GM19193 (cell line): ENCODE results near the gene ABI2.

Experiments used
- POLR2A ChIP-seq: IDR thresholded peaks from 4 replicates; pipeline ENCODE4 v1.6.1; 2011; ENCODE audit not compliant: insufficient read depth, insufficient read length; ENCODE audit errors: extremely low read depth

ABI2 gene

GRCh38 chr2:203344667-203345066 lies 16.5 kb downstream of the ABI2 start:
- no peak for TF ChIP-seq POLR2A

DNA sequence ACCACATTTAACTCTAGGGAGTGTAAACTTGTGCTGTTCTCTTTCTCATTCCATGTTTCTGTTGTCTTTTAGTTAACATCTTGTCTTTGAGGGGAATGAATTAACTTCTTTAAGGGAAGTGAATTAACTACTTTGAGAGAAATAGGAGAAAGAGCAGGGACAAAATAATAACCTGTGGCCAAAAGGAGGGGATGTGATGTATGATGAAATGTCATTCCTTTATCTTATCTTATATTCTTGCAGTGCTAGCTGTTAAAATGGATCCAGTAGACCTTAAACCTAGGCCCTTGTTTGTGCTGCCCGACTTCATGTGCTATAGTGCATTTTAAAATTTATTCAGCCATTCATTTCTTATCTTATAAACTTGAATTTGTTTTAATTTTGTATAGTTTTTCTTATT lies 18.4 kb downstream of the ABI2 start:
- TF ChIP-seq POLR2A = no peak

DNA sequence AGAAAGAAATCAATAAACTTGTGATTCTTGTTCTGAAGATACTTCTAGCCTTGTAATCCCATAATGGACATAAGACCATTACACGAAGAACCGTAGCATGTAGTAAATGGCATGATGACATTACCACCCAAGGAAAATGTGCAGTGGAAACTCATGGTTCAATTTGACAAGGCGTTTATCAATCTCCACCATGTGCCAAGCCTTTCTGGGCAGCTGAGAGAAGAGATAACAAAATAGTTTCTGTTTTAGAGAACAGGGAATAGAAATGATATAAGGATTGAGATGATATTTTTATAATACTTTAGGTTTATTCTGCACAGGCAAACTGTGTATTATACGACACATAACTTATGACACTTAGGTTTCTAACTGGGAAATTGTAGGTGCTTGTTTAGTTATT lies 19.2 kb downstream of the ABI2 start:
- no peak for TF ChIP-seq POLR2A

DNA sequence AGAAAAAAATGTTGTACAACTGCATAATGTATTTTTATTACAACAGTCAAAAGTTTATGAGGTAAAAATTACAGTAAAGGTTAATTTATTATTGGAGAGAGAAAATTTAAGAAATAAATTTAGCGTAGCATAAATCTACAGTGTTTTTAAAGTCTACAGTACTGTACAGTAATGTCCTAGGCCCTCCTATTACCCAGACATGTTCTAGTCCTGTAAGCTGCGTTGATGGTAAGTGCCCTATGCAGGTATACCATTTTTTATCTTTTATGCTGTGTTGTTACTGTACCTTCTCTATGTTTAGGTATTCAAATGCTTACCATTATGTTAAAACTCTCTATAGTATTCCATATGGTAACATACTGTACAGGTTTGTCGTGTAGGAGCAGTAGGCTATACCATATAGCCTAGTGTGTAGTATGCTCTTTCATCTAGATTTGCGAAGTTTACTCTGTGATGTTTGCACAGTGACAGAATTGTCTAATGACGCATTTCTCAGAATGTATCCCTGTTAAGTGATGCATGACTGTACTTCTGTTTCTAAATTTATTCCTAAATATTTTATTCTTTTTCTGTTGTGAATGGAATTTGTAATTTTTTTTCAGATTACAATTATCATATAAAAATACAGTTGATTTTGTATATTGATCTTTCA lies 24.5 kb downstream of the ABI2 start:
- TF ChIP-seq POLR2A = no peak

DNA sequence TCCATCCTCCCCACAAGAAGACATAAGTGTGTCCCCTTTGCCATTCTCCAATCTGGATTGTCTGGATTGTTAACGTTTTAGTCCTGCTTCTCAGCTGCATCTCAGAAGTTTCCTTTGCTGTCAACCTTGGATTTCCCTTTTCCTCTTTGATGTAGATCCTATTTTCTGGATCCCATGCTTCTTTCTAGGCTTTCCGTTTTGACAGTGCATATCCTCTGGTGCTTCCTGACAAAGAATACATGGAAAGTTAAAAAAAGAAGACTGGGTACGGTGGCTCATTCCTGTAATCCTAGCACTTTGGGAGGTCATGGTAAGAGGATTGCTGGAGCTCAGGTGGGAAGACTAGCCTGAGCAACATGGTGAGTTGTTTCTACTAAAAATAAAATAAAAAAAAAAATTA lies 26.8 kb downstream of the ABI2 start:
- no peak for TF ChIP-seq POLR2A

DNA sequence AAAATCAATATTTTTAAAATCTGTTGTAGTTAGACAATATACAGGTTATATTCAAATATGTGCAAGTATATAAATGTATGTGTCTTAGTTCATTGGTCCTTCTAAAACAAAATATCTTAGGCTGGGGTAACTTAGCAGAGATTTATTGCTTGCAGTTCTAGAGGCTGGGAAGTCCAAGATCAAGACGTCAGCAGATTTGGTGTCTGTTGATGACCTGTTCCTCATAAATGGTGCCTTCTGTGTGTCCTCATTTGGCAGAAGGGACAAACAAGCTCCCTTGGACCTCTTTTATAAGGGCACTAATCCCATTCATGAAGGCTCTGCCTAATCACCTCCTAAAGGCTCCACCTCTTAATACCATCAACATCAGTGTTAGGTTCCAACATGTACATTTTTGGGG lies 31.3 kb downstream of the ABI2 start:
- no peak for TF ChIP-seq POLR2A

DNA sequence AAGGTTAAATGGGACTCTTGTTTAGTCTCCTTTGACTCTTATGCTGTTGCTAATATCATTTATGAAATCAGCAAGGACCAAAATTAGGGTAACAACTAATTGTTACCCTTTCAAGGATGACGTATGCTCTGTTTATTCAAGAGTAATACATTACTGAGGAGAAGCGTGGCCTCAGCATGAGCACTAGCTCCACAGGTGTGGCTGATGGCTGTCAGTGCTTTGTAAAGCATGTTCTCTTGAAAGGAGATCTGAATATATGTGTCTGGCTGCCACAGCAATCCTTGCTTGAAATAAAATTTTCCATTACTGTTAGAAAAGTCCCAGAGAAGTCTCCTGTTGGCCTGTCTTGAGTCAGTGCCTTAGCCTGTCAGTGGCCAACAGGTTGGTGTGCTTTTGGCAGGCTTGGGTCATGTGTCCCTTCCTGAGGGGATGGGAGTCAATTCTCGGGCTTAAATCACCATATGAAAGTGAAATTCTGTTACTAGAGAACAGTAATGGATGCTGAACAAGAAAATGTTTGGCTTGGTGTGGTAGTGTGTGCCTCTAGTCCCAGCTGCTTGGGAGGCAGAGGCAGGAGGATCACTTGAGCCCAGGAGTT lies 32.7 kb downstream of the ABI2 start:
- TF ChIP-seq POLR2A = no peak

DNA sequence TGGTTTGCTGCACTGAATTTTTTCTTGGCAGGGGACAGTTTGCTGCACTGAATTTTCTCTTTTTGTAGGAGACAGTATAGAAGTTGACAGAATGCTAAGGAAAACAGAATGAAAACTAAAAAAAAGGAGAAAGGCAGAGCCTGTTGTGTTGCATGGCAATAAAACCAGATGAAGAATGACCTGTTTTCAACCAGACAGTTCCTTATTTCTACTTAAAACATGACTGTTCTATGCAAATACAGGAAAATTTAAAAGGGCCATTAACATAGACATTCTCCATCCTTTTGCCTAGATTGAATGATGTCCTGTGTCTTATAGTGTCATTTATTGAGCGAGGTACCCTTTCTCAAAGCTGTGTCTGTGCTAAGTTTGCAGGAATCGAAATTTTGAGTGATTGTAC lies 33.3 kb downstream of the ABI2 start:
- no peak for TF ChIP-seq POLR2A

DNA sequence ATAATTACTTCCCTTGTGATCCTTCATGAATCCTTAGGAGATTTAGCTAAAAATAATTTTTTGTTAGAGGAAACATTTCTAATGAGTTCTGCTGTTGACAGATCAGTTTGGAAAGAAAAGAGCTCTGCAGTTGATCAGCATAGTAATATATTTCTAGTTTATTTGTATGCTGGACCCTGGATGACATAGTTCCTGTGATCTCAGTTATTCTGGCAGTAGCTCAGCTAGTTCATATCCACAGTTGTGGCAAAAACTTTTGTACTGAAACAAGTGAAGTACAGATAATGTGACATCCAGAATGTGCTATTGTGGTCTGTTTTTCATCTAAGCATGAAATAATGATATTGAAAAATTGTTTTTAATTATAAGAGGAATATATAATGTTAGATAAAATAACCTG lies 33.7 kb downstream of the ABI2 start:
- TF ChIP-seq POLR2A = no peak

- no peak for TF ChIP-seq POLR2A
Observed at GRCh38 chr2:203366639-203367466, 38.7 kb downstream of the ABI2 start.

- TF ChIP-seq POLR2A = no peak
Observed at GRCh38 chr2:203376173-203376572, 48.0 kb downstream of the ABI2 start.

DNA sequence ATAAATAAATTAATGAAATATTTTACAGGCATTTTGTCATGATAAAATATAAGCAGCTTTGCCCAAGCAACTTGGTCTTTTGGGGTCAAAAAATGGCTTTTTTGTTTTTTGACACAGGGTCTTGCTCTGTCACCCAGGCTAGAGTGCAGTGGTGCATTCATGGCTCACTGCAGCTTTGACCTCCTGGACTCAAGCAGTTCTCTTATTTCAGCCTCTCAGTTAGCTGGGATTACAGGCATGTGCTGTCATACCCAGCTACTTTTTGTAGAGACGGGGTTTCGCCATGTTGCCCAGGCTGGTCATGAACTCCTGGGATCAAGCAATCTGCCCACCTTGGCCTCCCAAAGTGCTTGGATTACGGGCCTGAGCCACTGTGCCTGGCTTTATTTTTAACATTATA lies 51.0 kb downstream of the ABI2 start:
- no peak for TF ChIP-seq POLR2A

DNA sequence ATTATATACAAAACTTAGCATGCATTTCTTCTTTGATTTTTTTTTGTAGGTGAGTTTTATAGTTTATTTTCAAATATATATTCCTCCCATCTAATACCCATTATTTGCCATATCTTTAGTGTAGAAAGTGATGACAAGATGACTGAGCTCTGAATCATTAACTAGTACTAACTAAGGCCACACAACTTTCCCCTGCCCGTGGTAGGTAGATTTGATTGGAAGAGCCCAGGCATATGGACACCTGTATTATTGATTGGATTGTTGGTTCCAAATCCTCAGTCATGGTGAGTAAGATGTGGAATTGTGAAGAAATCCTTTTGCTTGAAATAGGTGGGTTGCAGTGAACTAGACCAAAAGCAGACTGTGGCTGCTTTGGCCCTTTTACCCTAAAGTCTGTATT lies 54.8 kb downstream of the ABI2 start:
- no peak for TF ChIP-seq POLR2A

DNA sequence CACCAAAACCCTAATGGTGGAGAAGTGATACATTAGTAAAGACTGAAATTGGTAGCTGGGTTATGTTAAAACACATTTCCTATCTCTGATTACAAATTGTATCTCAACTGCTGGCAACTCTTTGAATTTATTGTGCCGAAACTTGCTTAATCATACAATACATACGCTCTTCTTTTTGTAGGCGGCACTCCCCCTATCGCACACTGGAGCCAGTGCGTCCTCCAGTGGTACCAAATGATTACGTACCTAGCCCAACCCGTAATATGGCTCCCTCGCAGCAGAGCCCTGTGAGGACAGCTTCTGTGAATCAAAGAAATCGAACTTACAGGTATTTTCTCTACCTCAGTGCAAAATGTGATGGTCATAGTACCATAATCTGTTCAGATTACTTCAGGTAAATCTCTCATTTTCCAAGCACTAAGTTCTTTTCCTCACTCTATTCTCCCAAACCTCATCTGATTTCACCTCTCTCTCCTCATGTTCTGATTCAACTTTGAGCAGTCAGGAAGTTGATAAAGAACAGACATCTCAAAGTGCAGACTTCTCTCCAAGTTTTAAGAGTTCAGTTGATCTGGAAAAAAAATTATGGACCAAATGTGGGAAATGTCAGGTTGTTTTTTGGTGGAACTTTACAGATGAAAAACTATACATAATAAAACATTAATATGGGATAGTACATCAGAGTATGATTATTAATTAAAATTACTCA lies 66.5 kb downstream of the ABI2 start:
- TF ChIP-seq POLR2A = no peak

DNA sequence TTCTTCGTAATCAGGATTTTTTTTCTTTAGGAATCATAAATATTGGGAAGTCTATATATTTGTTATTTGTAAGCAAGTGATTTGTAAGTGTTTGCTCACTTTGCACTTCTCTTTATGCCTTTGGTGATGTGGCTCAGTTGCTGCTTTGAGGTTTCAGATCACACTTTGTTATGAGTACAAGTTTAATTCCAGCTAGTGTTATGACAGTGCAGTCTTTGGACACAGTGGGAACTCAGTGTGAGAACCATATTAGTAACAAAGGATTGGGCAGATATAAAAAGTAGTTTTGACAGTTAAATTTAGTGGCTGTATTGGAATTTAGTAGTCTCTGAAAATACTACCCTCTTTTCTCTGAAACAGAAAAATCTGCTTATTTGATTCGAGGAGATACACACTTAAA lies 67.7 kb downstream of the ABI2 start:
- no peak for TF ChIP-seq POLR2A

DNA sequence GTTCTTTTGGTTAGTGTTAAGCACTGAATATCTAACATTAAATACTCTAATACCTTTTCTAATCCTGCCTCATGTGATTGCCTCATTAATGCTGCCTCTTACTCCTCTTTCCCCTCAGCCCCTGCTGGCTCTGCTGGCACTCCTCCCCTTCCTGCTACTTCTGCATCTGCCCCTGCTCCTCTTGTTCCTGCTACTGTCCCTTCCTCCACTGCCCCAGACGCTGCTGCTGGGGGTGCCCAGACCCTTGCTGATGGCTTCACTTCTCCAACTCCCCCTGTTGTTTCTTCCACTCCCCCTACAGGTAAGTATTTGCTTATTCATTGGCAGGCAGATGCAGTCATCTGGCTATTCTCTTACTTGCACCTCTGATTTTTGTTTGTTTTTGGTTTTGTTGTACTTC lies 68.5 kb downstream of the ABI2 start:
- no peak for TF ChIP-seq POLR2A

GRCh38 chr2:203399031-203399430 lies 70.8 kb downstream of the ABI2 start:
- TF ChIP-seq POLR2A = no peak
